DND-41 (cell line): ENCODE results near the gene CACNA2D4.

Source experiments
- CTCF ChIP-seq: IDR thresholded peaks from 2 replicates; pipeline ENCODE4 v1.5.1; 2012; ENCODE audit warnings: borderline replicate concordance, low read length, moderate library complexity, mild to moderate bottlenecking; ENCODE audit not compliant: poor library complexity, severe bottlenecking; ENCODE audit errors: extremely low read depth
- EZH2 ChIP-seq: IDR thresholded peaks from 3 replicates; pipeline ENCODE4 v1.6.1; 2012; ENCODE audit warnings: borderline replicate concordance, low read depth, mild to moderate bottlenecking, moderate library complexity, low read length, inconsistent platforms; ENCODE audit not compliant: severe bottlenecking

- no peak for TF ChIP-seq EZH2
- no peak for TF ChIP-seq CTCF
These were observed 121.2 kb downstream of the CACNA2D4 start for GRCh38 chr12:1797011-1797901.
